Stomach (tissue), 4 donors: Measurements from ENCODE around the gene TTYH1.

Experiments used
- EP300 ChIP-seq: sonication (generic); formaldehyde crosslinking; IDR thresholded peaks from one replicate; pipeline ENCODE4 v1.6.1; 2017; ENCODE audit warnings: antibody characterized with exemption
- POLR2A ChIP-seq, 4 donors: fragments of 450-650 bp; IDR thresholded peaks; one replicate each; pipeline ENCODE4 v1.6.1; 2016; ENCODE audit warnings: antibody characterized with exemption in 4 of 4, control low read depth in 2 of 4, mild to moderate bottlenecking in 1 of 4, moderate library complexity in 1 of 4
- POLR2AphosphoS5 ChIP-seq, 3 donors: sonication (generic); formaldehyde crosslinking; IDR thresholded peaks; one replicate each; pipeline ENCODE4 v1.6.1; 2016; ENCODE audit warnings: antibody characterized with exemption in 3 of 3
- TF ChIP-seq, protein P1 (sequence below), 7 experiments: fragments of 450-650 bp in 4 of 7; fragments of 200-600 bp in 3 of 7; sonication (generic) in 3 of 7; IDR thresholded peaks; one replicate each; pipeline ENCODE4 v1.5.1; 2016 to 2019; ENCODE audit warnings: antibody characterized with exemption in 7 of 7, control low read depth in 2 of 7, mild to moderate bottlenecking in 1 of 7

DNA sequence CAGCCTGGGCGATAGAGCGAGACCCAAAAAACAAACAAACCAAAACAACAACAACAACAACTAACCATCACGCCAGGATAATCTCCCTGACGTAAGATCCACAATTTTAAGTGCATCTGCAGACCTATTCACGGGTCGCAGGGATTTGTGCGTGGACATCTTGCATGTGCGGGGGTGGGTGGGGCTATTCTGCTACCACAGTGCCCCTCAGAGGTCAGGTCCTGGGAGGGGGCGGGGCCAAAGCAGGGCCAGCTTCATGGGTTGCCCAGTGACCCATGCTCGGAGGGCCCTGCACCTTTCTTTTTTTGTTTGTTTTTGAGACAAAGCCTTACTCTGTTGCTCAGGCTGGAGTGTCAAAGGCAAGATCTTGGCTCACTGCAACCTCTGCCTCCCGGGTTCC, 60.4 kb downstream of the TTYH1 start:
- TF ChIP-seq POLR2AphosphoS5 (IDR thresholded peaks at IDR 0.05) (no peak), EP300 (no peak), POLR2A (IDR thresholded peaks at IDR 0.05) (no peak)
- TF ChIP-seq, protein P1, sequence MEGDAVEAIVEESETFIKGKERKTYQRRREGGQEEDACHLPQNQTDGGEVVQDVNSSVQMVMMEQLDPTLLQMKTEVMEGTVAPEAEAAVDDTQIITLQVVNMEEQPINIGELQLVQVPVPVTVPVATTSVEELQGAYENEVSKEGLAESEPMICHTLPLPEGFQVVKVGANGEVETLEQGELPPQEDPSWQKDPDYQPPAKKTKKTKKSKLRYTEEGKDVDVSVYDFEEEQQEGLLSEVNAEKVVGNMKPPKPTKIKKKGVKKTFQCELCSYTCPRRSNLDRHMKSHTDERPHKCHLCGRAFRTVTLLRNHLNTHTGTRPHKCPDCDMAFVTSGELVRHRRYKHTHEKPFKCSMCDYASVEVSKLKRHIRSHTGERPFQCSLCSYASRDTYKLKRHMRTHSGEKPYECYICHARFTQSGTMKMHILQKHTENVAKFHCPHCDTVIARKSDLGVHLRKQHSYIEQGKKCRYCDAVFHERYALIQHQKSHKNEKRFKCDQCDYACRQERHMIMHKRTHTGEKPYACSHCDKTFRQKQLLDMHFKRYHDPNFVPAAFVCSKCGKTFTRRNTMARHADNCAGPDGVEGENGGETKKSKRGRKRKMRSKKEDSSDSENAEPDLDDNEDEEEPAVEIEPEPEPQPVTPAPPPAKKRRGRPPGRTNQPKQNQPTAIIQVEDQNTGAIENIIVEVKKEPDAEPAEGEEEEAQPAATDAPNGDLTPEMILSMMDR (IDR thresholded peaks at IDR 0.05), result no peak
